ENCODE measurements around the gene BTBD9.

BTBD9 gene

DNA sequence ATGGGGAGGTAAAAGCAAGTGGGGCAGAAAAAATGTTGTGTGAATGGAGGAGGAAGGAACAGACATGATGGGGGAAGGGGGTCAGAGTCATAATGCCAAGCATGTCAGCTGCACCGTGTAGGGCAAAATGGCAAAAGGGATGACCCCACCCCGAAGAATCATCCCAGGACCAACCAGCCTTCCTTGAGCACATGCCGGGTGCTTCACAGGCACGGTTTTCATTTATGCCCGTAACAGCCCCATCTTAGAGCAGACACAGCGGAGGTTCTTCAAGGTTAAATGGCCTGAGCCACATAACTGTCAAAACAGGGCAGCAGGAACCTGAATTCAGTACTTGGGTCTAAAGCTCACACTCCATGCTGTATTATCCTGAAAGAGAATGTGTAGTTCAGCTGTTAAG lies 498.0 kb downstream of the BTBD9 start:
- no peaks in the 10 kb centered on the region for H3K36me3 ChIP-seq (ENCODE audit: control insufficient read depth, insufficient read depth, low read length)
- no peak overlapping the region for H3K4me2 ChIP-seq (ENCODE audit: low read length)
- H3K79me2 ChIP-seq, result peaks cover 27% of the 10 kb centered on the region
- no peaks in the 10 kb centered on the region for H3K27me3 ChIP-seq (ENCODE audit: control insufficient read depth, insufficient read depth, low read length)
- H2AFZ ChIP-seq, result no peak overlapping the region
- H3K4me3 ChIP-seq (ENCODE audit: low read depth, low read length), result no peak overlapping the region
- no peak overlapping the region for H3K9ac ChIP-seq
- no peaks in the 10 kb centered on the region for H3K9me3 ChIP-seq (ENCODE audit: control insufficient read depth, low read length)
- peaks cover 3% of the 10 kb centered on the region for H3K4me1 ChIP-seq
- TF ChIP-seq, protein P1, sequence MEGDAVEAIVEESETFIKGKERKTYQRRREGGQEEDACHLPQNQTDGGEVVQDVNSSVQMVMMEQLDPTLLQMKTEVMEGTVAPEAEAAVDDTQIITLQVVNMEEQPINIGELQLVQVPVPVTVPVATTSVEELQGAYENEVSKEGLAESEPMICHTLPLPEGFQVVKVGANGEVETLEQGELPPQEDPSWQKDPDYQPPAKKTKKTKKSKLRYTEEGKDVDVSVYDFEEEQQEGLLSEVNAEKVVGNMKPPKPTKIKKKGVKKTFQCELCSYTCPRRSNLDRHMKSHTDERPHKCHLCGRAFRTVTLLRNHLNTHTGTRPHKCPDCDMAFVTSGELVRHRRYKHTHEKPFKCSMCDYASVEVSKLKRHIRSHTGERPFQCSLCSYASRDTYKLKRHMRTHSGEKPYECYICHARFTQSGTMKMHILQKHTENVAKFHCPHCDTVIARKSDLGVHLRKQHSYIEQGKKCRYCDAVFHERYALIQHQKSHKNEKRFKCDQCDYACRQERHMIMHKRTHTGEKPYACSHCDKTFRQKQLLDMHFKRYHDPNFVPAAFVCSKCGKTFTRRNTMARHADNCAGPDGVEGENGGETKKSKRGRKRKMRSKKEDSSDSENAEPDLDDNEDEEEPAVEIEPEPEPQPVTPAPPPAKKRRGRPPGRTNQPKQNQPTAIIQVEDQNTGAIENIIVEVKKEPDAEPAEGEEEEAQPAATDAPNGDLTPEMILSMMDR (IDR thresholded peaks at IDR 0.05), result no peak
- H3K27ac ChIP-seq, result no peak overlapping the region

DNA sequence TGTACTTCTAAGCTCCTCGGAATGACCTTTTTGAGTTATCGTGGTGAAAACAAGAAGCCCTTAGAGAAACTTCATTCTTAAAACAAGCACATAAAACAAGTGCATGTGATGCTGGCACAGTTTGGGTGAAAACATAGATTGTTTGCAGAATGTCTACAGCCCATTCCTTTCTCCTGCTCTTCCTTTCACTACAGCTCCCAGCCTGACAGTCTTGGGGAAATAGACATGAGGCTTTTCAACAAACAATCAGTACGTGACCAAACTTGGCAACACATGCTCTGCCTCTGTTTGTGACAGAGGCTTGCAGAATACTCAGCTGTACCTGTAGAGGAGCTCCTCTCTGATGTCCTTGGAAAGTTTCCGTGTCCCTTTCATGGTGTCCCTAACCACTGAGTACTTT lies 498.6 kb downstream of the BTBD9 start:
- TF ChIP-seq, protein P1 (IDR thresholded peaks at IDR 0.05), result no peak

GRCh38 chr6:38138374-38138773 lies 501.4 kb downstream of the BTBD9 start:
- no peaks in the 10 kb centered on the region for H3K9me3 ChIP-seq (ENCODE audit: control insufficient read depth, low read length)
- H3K36me3 ChIP-seq (ENCODE audit: control insufficient read depth, insufficient read depth, low read length), result no peaks in the 10 kb centered on the region

More for the DNA sequence above, 498.6 kb downstream of the BTBD9 start:
- Histone ChIP-seq H3K27me3 (ENCODE audit: control insufficient read depth, insufficient read depth, low read length) (no peaks in the 10 kb centered on the region), H3K79me2 (peaks cover 29% of the 10 kb centered on the region), H2AFZ (no peak overlapping the region), H3K4me2 (ENCODE audit: low read length) (no peak overlapping the region), H3K4me3 (ENCODE audit: low read depth, low read length) (no peak overlapping the region), H3K4me1 (peaks cover 3% of the 10 kb centered on the region), H3K27ac (no peak overlapping the region), H3K9ac (no peak overlapping the region), H3K36me3 (ENCODE audit: control insufficient read depth, insufficient read depth, low read length) (no peaks in the 10 kb centered on the region), H3K9me3 (ENCODE audit: control insufficient read depth, low read length) (no peaks in the 10 kb centered on the region)

DNA sequence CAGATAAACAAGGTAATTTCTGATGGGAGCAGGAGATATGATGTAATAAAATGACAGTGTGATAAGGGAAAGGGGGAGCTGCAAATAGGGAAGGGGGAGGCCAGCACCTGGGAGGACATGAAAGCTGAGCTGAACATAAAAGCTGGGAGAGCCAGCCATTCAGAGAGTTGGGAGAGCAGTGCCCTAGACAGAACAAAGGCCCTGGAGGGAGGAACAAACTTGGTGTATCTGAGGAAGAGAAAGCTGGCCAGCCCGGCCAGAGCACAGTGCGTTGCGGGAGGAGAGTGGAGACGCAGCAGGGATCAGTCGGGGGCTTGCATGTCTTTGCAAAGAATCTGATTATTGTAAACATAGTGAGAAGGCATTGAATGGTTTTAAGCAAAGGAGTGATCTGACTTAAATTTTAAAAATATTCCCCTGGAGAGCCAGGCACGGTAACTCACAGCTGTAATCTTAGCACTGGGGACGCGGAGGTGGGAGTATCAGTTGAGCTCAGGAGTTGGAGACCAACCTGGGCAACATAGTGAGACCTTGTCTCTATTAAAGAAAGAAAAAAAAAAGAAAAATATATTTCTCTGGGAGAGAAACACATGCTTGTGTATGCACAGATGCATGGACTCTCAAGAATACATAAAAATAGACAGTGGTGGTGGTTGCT lies 502.0 kb downstream of the BTBD9 start:
- Histone ChIP-seq H3K4me2 (ENCODE audit: low read length) (no peak overlapping the region), H3K9ac (no peak overlapping the region)

More at GRCh38 chr6:38138374-38138773, 501.4 kb downstream of the BTBD9 start:
- H3K4me1 ChIP-seq, result peaks cover 16% of the 10 kb centered on the region
- H3K27me3 ChIP-seq (ENCODE audit: control insufficient read depth, insufficient read depth, low read length), result no peaks in the 10 kb centered on the region
- no peak overlapping the region for H3K4me3 ChIP-seq (ENCODE audit: low read depth, low read length)
- H3K4me2 ChIP-seq (ENCODE audit: low read length), result no peak overlapping the region
- H3K9ac ChIP-seq, result no peak overlapping the region
- TF ChIP-seq, protein P1 (IDR thresholded peaks at IDR 0.05), result no peak
- H3K79me2 ChIP-seq, result peaks cover 39% of the 10 kb centered on the region
- no peak overlapping the region for H3K27ac ChIP-seq
- no peak overlapping the region for H2AFZ ChIP-seq

More for the DNA sequence above, 502.0 kb downstream of the BTBD9 start:
- no peaks in the 10 kb centered on the region for H3K36me3 ChIP-seq (ENCODE audit: control insufficient read depth, insufficient read depth, low read length)
- H2AFZ ChIP-seq, result no peak overlapping the region
- no peak overlapping the region for H3K27ac ChIP-seq
- TF ChIP-seq, protein P1 (IDR thresholded peaks at IDR 0.05), result no peak
- peaks cover 39% of the 10 kb centered on the region for H3K79me2 ChIP-seq
- H3K9me3 ChIP-seq (ENCODE audit: control insufficient read depth, low read length), result no peaks in the 10 kb centered on the region
- no peak overlapping the region for H3K4me3 ChIP-seq (ENCODE audit: low read depth, low read length)
- H3K27me3 ChIP-seq (ENCODE audit: control insufficient read depth, insufficient read depth, low read length), result no peaks in the 10 kb centered on the region
- peaks cover 16% of the 10 kb centered on the region for H3K4me1 ChIP-seq

Measured in parathyroid adenoma (tissue), 2 donors.